NCI-H510A (cell line): ENCODE results near the gene IL21.

Source experiments
- DNase-seq: peaks from one replicate; lab custom pipeline; 2025; lab: John Stamatoyannopoulos, UW

IL21 gene

GRCh38 chr4:122632396-122633143, 11.7 kb upstream of the IL21 start:
- no peak for DNase-seq

GRCh38 chr4:122625156-122625555, 4.3 kb upstream of the IL21 start:
- DNase-seq: no peak

DNA sequence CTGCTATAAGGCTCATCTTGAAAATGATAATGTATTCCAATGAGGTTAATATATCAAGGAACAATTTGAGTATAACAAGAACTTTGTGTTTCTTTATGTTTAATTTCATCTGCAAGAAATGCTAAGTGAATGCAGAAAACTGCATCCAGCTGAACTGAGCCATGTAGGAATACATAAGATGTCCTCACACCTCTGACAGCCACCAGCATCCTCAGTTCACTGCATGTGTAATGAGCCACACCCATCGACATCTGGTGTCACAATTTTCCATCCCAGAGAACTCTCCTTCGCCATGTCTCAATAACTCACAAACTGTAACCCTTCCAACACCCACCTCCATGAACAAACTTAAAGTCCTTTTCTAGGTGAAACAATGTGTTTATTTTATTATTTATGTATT, 3.3 kb upstream of the IL21 start:
- no peak for DNase-seq

GRCh38 chr4:122623637-122624166, 2.8 kb upstream of the IL21 start:
- no peak for DNase-seq

DNA sequence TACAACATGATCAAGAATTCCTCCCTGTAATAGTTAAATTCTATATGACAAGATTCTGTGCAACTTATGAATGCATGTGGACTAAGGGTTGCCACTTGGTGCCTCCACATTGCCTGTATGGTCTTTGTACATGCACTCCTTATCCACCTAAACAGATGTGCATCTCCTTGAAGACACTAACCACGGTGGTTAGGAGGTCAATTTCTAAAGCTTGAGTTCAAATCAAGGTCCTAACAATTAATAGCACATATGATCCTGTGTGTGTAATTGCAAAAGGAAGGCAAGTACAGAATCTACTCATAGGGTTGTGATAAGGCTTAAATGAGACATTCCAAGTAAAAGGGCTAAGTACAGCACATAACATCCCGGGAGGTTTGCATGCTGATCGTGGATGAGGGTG, 1.5 kb upstream of the IL21 start:
- DNase-seq: no peak

DNA sequence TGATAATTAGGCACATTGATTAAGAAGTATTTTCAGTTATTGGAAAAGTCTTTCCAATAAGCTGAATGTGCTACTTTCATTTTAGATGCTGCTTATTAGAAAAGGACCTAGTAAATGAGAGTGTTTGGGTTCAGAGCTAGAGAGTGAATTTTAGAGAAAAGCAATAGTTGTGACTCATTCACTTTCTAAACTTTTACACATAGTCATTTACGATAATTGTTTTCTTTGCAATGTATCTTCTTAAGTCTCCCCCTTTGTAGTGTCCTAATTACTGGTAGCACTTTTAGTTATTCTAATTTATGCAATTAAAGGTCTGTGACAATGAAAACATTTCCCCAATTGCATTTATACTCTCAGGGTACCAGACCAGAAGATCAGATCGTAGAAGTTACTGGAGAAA, 1.3 kb downstream of the IL21 start:
- DNase-seq: no peak

DNA sequence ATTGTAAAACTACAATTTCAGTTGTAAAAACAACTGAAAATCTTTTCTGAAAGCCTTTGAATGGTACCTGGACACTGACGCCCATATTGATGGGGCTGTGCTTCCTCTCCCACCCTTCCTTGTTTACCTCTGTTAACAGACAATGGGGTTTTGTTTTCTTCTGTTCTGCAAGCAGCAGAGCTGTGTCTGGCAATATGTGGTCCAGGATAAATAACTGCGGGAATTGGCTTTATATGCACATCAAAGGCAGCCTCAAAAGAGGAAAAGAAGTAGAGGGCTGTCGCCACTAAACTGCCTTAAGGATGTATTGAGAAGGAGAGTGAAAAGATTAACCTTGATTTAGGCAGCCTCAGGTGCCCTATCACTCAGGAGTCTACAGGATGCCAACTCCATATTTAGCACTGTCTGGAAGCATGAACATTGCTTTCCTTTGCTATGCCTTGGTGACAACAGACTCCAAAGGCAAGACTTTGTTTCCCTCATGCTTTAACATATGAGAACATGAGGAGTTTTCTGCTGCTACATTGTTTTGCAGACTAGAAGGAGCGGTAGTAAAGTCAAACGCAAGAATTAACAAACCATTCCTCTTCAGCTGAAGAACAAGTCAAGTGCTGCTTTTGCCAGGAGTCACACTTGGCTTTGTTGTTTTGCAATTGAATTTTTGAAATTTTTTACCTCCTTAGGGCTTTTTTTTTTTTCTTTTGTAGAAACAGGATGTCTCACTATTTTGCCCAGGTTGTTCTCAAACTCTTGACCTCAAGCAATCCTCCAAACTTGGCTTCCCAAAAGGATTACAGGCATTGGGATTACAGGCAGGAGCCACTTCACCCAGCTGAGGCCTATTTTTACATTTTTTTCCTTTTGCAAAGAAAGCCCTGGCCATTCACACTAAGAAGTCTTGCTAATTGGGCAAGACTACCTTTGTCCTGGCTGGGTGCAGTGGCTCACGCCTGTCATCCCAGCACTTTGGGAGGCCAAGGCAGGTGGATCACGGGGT, 3.0 kb downstream of the IL21 start:
- DNase-seq: no peak

GRCh38 chr4:122616915-122617596, 3.8 kb downstream of the IL21 start:
- no peak for DNase-seq

DNA sequence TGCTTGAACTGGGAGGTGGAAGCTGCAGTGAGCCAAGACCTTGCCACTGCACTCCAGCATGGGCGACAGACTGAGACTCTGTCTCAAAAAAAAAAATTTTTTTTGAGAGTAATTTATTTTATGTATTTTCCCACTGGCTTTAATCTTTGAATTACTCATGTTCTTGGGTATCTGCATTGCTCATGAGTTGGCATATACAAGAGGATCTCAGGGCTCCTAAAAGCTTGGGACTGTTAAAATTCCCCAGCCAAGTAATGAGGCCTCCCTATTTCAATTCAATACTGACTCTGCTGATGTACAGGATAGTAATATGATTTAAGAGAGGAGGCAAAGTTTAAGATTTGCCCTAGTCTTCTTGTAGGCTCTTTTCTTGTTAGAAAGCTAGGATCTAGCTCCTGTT, 6.2 kb downstream of the IL21 start:
- no peak for DNase-seq

- no peak for DNase-seq
These were observed 8.3 kb downstream of the IL21 start for GRCh38 chr4:122612540-122612939.

DNA sequence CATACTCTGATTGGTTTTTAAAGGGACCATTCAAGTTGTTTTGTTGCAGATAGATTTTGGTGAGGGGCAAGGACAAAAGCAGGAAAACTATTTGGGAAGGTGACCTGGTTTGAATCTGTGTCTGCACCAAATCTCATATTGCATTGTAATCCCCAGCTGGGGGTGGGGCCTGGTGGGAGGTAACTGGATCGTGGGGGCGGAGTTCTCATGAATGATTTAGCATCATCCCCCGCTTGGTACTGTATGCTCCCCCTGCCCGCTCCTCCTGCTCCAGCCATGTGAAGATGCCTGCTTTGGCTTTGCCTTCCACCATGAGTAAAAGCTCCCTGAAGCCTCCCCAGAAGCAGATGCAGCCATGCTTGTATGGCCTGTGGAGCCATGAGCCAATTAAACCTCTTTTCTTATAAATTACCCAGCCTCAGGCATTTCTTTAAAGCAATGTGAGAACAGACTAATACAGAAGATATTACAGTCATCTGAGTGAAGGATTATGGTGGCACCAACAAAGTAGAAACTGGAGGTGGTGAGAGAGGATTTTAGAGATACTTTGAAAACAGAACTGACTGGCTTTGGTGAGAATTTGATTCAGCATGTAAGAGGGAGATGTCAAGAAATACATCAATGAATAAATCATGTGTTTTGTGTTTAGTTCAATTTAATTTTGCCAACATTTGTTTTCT, 14.4 kb downstream of the IL21 start:
- no peak for DNase-seq

DNA sequence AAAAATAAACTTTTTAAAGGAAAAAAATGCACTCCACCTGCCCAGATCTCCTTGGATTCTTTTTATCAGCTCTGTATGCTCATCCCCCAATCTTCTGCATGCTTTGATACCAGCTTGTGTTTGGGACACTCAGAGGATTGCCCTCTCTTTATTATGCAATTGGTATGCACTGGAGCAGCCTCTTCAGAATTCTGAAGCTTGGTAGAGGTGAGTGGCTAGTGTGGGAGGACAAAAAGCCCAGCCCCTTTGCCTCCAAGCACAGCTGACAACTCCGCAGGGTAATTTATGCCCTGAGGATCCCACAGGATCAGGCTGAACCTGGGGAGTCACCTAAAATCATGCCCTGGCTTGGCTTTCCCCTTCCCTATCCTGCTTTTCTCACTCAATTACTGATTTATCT, 16.7 kb downstream of the IL21 start:
- DNase-seq: no peak

DNA sequence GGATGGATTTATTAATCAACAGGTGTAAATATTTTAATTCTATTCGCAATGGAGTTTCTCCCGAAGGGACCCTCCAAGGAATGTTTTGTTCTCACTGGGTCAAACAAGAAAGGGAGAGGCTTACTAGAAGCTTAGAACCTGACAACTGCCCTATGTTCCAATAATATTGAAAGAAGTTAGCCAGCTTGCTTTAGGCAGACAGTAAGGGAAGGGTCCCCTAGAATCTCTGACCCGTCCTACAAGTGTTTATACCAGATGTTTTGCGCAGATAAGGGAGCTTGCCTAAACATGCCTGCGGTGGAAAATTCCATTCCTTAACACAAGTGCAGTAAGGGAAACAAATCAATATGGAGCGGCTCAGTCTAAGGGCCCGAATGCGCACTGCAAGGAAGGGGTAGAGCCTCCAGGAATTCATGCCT, 17.7 kb downstream of the IL21 start:
- no peak for DNase-seq

DNA sequence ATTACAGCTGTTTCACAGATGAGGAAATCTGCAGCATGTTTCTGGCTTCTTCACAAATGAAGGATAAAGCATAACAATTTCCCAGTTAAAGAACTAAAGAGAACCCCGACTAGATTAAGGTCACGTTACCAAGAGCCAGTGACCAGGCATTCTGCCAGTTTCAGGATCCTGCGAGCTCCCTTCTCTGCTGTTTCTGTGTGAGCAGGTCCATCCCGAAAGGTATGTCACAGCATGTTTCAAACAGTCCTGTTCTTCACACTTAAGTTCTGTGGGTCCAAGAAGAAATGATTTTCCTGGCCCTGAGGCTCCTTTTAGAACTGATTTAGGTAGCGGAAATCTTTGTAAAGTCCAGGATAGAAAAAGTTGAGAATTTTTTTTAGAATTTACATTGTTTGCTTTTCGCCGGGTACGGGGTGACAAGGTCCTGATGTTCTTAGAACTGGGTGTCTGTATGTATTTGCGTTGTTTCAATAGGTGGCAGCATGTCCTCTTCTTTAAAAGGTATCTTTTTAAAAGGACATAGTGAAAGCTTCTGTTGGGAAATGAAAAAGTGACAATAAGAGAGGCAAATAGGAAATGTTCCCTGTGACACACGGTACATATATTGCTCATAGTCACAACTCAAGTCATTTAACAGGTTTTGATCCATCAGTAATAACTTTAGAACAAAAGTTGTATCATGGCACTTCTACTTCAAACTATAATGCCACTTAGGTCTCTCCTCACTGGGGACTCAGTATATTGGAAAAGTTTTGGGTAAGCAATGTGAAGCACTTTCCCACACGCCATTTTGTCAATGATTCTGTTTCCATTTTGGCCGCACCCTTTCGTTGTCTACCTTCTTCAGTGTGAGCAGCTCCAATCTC, 18.4 kb downstream of the IL21 start:
- no peak for DNase-seq

GRCh38 chr4:122591196-122591595, 29.7 kb downstream of the IL21 start:
- no peak for DNase-seq

DNA sequence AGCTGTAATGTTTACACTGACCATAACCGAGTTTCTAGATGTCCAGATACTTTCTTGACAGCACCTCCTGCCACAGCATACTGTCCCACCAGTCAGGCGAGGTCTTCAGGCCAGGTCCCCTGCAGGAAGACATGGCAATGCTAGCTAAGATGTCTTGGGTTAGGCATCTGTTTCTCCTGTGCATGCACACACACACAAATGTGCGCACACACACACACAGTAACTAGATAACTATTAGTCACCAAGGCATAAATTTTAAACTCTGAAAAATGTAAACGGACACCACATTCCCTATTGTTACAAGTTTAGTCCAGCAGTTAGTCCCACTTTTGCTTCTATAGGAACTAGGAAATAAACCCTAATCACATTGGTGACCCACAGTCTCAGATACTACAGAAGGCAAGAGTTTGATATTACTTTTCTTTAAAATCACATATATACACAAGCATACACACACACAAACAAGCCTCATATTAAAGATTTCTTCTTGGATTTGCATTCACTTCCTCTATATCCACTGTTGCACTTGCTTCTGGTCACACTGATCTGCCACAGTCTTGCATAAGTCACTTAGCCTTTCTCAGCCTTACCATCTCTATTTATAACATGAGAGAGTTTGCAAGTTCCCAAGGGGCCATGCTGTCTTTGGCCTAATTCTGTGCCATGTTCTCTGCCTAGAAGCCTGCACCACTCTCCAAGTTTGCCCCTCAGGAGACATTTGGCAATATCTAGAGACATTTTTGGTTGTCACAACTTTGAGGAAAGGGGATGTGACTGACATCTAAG, 32.2 kb downstream of the IL21 start:
- DNase-seq: no peak

DNA sequence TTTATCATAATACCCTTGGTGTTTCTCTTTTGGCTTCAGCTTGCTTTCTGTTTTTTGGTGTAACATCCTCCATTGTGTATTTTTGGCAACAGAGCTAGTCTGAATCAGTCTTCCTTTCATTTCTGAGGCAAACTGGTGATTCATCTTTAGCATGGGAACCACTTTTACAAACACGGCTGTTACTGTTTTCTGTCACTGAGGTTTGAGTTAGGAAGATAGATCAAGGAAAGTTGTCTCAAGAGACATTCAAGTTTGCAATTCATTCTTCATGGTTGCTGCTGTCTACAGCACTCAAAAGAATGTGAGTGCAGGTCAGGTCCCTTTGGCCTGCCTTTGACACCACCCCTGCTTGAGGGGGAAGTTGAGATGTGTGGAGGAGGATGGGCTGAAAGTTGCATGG, 36.3 kb downstream of the IL21 start:
- DNase-seq: no peak

DNA sequence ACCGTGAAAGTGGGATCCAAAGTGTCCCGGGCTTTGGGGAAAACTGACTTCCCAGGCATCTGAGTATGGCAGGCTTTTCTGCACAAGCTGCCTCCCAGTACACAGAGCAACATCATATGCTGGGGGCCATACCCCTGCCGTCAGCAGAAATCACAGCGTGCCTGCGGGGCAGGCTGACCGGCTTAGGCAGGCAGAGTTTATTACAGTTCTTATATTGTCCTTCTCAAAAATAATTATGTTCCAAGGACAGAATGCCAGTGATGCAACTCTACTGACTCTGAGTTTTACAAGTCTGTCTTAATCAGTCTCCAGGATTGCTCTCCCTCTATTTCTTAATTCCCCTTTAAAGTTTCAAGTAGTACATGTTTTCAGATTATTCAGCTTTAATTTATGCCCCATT, 37.0 kb downstream of the IL21 start:
- DNase-seq: no peak

GRCh38 chr4:122577808-122578781, 42.8 kb downstream of the IL21 start:
- no peak for DNase-seq
